GM19438 (cell line): ENCODE data around the gene PDZD2.
"Not testable (repeated sequence)": the region's sequence is repeated elsewhere in the genome, so short reads cannot be mapped to it uniquely, and the experiment has no call there.

Experiments used
- ATAC-seq: cut with Tn5 transposase; IDR thresholded peaks from one replicate; pipeline ENCODE4 v1.9.1; 2021; ENCODE audit warnings: low read depth; ENCODE audit not compliant: unreplicated experiment

PDZD2 gene

GRCh38 chr5:32115985-32116384 is 477.1 kb downstream of the PDZD2 start:
- no peak for ATAC-seq

- no peak for ATAC-seq
Measured at GRCh38 chr5:32116574-32117313, 477.8 kb downstream of the PDZD2 start.

GRCh38 chr5:32118922-32119321 is 480.0 kb downstream of the PDZD2 start:
- ATAC-seq: not testable (repeated sequence)

- ATAC-seq: no peak
Measured at GRCh38 chr5:32123058-32123805, 484.3 kb downstream of the PDZD2 start.

- no peak for ATAC-seq
Measured at GRCh38 chr5:32123889-32124676, 485.2 kb downstream of the PDZD2 start.

GRCh38 chr5:32126691-32127090 is 487.8 kb downstream of the PDZD2 start:
- no peak for ATAC-seq

GRCh38 chr5:32127711-32128110 is 488.8 kb downstream of the PDZD2 start:
- ATAC-seq: no peak

- ATAC-seq: no peak
Measured at GRCh38 chr5:32129074-32129598, 490.2 kb downstream of the PDZD2 start.

- ATAC-seq: no peak
Measured at GRCh38 chr5:32130865-32131264, 491.9 kb downstream of the PDZD2 start.

GRCh38 chr5:32131604-32132003 is 492.7 kb downstream of the PDZD2 start:
- no peak for ATAC-seq

GRCh38 chr5:32132757-32133156 is 493.8 kb downstream of the PDZD2 start:
- no peak for ATAC-seq

- no peak for ATAC-seq
Measured at GRCh38 chr5:32135086-32135485, 496.2 kb downstream of the PDZD2 start.

GRCh38 chr5:32136342-32136741 is 497.4 kb downstream of the PDZD2 start:
- no peak for ATAC-seq

GRCh38 chr5:32138839-32139493 is 500.0 kb downstream of the PDZD2 start:
- no peak for ATAC-seq

GRCh38 chr5:32143617-32144377 is 504.9 kb downstream of the PDZD2 start:
- ATAC-seq: no peak

GRCh38 chr5:32144378-32145207 is 505.7 kb downstream of the PDZD2 start:
- no peak for ATAC-seq

- no peak for ATAC-seq
Measured at GRCh38 chr5:32145378-32145777, 506.4 kb downstream of the PDZD2 start.

- ATAC-seq: no peak
Measured at GRCh38 chr5:32147236-32147635, 508.3 kb downstream of the PDZD2 start.

GRCh38 chr5:32147959-32148358 is 509.0 kb downstream of the PDZD2 start:
- ATAC-seq: no peak
